Coronary artery (tissue), 2 donors: ENCODE results near the gene FLRT2.

Experiments
- DNase-seq: peaks from one replicate; pipeline ENCODE4 v3.0.0-alpha.2; 2017; ENCODE audit warnings: low spot score
- H3K27ac ChIP-seq, 2 donors: fragments of 200-600 bp; sonication (generic); one replicate each; pipeline ENCODE4 v1.5.1; 2016 to 2019
- H3K4me3 ChIP-seq: fragments of 200-600 bp; sonication (generic); 2 replicates; pipeline ENCODE4 v1.5.1; 2016; ENCODE audit warnings: mild to moderate bottlenecking, moderate library complexity
- TF ChIP-seq, protein P1 (sequence below): fragments of 200-600 bp; sonication (generic); IDR thresholded peaks from one replicate; pipeline ENCODE4 v1.5.1; 2019; ENCODE audit warnings: antibody characterized with exemption

Gene FLRT2

DNA sequence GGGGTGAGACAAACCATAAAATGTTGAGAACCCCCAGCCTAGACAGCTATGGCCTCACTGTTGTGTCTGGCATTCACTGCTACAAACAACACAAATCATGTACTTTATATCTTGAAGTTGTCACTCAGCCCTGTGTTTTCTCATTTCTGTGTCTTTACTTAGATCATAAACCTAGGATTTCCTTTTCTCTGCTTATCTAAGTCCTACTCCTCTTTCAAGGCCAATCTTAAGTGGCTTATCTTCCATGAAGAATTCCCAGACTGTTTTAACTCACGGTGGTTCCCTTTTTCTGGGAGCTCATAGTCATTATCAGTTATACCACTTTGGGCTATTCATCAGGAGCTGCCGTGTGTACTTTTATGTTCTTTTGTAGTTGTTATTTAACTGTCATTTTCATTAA is 42.1 kb downstream of the FLRT2 start:
- Histone ChIP-seq H3K27ac (no peak overlapping the region), H3K4me3 (no peak overlapping the region)
- TF ChIP-seq, protein P1, sequence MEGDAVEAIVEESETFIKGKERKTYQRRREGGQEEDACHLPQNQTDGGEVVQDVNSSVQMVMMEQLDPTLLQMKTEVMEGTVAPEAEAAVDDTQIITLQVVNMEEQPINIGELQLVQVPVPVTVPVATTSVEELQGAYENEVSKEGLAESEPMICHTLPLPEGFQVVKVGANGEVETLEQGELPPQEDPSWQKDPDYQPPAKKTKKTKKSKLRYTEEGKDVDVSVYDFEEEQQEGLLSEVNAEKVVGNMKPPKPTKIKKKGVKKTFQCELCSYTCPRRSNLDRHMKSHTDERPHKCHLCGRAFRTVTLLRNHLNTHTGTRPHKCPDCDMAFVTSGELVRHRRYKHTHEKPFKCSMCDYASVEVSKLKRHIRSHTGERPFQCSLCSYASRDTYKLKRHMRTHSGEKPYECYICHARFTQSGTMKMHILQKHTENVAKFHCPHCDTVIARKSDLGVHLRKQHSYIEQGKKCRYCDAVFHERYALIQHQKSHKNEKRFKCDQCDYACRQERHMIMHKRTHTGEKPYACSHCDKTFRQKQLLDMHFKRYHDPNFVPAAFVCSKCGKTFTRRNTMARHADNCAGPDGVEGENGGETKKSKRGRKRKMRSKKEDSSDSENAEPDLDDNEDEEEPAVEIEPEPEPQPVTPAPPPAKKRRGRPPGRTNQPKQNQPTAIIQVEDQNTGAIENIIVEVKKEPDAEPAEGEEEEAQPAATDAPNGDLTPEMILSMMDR: no peak
- DNase-seq: no peak

DNA sequence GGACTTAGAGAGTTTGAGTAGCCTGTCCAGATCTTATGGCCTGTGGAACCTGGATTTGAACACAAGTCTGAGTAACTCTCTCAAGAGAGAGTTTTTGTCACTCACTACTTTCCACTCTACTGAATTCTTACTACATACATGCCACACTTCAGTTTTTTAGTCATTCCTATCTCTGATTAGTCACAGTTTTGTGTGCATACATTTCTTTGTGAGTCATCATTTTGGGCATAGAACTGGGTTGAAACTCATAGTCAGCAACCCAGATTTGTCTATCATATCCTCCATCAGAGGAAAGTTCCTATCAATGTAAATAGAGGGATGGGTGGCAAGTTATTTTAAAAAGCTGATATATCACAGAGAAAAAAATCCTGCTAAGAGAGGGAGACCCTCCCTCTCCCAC is 42.9 kb downstream of the FLRT2 start:
- TF ChIP-seq, protein P1: no peak
- peak overlapping the region in 1 of 2 donors; percentile 35 for H3K27ac ChIP-seq

DNA sequence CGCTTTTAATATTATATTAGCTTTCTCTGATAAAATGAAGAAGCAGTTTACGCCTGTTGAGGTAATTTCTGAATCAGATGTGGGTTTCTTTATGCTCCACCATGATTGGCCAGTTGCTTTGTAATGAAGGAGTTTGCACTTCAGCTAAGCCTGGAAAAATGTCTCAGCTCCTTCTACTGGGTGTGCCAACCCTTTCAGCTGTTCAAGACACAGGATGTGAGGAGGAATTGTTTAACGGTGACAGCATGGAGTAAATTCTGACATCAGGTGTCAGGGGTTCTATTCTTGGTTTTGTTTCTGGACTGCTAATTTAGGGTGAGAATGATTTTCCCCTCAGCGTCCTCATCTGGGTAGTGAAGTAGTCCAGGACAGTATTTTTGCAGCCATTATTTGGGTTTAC is 43.5 kb downstream of the FLRT2 start:
- TF ChIP-seq, protein P1: no peak
- Histone ChIP-seq H3K27ac (no peak overlapping the region), H3K4me3 (no peak overlapping the region)
- no peak for DNase-seq

More for the DNA sequence above, 42.9 kb downstream of the FLRT2 start:
- no peak for DNase-seq
- H3K4me3 ChIP-seq: no peak overlapping the region

DNA sequence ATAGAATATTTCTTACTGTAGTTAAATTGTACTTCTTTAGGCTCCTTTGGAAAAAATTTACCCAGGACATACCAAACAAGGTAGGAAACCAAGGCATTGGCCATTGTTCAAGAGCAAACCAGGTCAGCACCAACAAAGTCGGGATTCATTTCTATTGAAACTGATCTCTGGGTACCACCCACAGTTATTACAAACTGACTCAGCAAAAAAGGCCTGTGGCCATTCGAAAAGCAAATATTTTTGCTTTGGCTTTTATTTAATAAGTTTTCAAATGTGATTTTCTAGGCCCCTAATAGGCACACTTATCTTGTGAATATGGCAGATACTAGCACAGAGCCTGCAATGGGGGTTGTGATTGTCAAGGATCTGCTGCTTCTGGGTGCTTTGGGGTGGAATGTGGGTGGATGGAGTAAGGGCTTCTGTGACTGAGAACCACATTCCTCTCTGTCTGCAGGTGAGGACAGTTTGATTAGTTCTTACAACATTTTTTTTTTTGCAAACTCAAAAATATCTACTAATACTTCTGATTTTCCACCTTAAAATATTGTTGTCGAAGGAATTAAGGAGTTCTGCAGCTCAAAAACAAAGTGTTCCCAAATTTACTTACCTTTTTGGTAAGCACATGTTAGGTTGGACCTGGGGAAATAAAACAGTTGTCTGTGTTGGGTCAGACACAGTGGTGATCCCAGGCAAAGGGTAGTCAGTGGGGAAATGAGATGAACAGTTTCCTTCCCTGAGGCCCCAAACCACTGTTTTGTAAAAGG is 45.1 kb downstream of the FLRT2 start:
- Histone ChIP-seq H3K27ac (peak overlapping the region in 1 of 2 donors; percentile 11), H3K4me3 (no peak overlapping the region)
- DNase-seq: no peak
- TF ChIP-seq, protein P1: no peak

DNA sequence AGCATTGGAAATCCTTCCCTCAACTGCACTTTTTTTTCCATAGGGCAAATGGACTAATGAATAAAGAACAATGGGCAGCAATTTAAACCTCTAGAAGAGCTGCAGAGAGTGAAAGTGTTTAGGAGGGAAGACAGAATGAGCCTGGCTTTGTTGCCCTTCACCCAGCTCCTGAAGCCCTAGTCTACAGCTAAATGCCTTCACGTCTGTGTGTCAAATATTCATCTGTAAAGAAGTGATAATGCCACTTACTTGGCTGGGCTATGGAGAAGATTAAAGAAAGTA is 45.6 kb downstream of the FLRT2 start:
- peak overlapping the region in 1 of 2 donors; percentile 11 for H3K27ac ChIP-seq
- H3K4me3 ChIP-seq: no peak overlapping the region
- TF ChIP-seq, protein P1: no peak
- no peak for DNase-seq

DNA sequence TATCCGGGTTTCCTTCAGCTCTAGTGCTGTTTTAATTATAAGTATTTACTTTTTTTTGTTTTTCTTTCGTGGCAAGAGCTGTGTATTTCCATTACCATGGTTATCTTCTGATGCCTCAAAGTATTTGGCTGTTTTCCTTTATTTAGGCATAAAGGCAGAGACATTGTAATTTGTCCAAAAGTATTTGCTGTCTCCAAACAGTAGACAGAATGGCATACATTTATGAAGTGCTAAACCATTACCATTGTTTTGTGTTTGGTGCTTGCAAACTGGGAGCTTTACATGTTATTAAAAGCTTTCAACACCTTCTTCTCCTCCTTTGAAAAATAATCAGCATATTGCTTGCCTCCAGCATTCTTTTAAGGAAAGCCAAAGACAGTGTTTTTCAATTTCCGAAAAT is 46.3 kb downstream of the FLRT2 start:
- H3K4me3 ChIP-seq: no peak overlapping the region
- no peak overlapping the region for H3K27ac ChIP-seq
- TF ChIP-seq, protein P1: no peak
- no peak for DNase-seq

DNA sequence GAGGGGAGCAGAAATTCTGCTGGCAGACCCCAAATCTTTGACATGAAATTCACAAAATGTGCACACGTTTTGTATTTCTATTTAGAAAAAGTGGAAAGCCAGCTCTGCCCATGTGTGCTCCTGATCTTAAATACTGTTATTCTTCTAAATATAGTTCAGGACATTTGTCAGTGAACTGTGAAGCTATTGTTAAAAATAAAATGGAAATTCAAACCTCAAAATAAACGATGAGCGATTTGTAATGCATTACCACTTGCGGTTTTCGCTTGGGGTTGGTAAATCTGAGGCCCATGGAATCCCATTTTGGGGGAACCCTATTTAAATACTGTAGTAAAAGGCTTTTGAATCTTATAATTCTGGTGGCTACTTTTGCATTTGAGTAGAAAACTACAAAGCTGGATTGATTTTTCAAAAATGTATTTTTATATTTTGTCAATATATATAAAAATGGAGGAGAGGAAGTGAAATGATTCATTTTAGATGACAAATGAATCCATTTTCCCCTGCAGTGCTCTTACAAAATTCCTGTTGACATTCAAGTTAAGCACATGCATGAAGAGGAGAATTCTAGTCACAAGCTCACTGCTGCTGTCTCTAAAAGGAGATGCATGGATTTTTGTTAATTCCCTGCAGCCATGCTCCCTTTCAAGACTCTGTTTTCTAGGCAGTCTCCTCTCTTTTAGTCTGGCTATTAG is 47.1 kb downstream of the FLRT2 start:
- Histone ChIP-seq H3K4me3 (no peak overlapping the region), H3K27ac (no peak overlapping the region)
- no peak for DNase-seq
- TF ChIP-seq, protein P1: no peak
